HG02623 (cell line): Measurements from ENCODE around the gene IMMP2L.

Source experiments
- ATAC-seq: cut with Tn5 transposase; IDR thresholded peaks from one replicate; pipeline ENCODE4 v1.9.1; 2021; ENCODE audit warnings: moderate library complexity; ENCODE audit not compliant: unreplicated experiment

The IMMP2L gene

GRCh38 chr7:111229181-111229740, 333.0 kb downstream of the IMMP2L start:
- ATAC-seq, result no peak

- ATAC-seq, result no peak
Observed at GRCh38 chr7:111228437-111228836, 333.9 kb downstream of the IMMP2L start.

GRCh38 chr7:111226800-111227199, 335.5 kb downstream of the IMMP2L start:
- no peak for ATAC-seq

- no peak for ATAC-seq
Observed at GRCh38 chr7:111224354-111225231, 337.7 kb downstream of the IMMP2L start.

GRCh38 chr7:111223802-111224253, 338.5 kb downstream of the IMMP2L start:
- no peak for ATAC-seq

- ATAC-seq, result no peak
Observed at GRCh38 chr7:111215550-111215949, 346.7 kb downstream of the IMMP2L start.

GRCh38 chr7:111212857-111213523, 349.3 kb downstream of the IMMP2L start:
- ATAC-seq, result no peak

- no peak for ATAC-seq
Observed at GRCh38 chr7:111210996-111211395, 351.3 kb downstream of the IMMP2L start.

GRCh38 chr7:111210043-111210442, 352.2 kb downstream of the IMMP2L start:
- no peak for ATAC-seq

- no peak for ATAC-seq
Observed at GRCh38 chr7:111205251-111205650, 357.0 kb downstream of the IMMP2L start.

GRCh38 chr7:111202321-111202720, 360.0 kb downstream of the IMMP2L start:
- no peak for ATAC-seq

- no peak for ATAC-seq
Observed at GRCh38 chr7:111199643-111200042, 362.6 kb downstream of the IMMP2L start.

GRCh38 chr7:111198255-111198654, 364.0 kb downstream of the IMMP2L start:
- ATAC-seq, result no peak

- no peak for ATAC-seq
Observed at GRCh38 chr7:111196655-111197054, 365.6 kb downstream of the IMMP2L start.

GRCh38 chr7:111192614-111193413, 369.5 kb downstream of the IMMP2L start:
- no peak for ATAC-seq

GRCh38 chr7:111190804-111191203, 371.5 kb downstream of the IMMP2L start:
- ATAC-seq, result no peak

GRCh38 chr7:111184987-111185386, 377.3 kb downstream of the IMMP2L start:
- ATAC-seq, result no peak

GRCh38 chr7:111183321-111183720, 379.0 kb downstream of the IMMP2L start:
- no peak for ATAC-seq

- ATAC-seq, result no peak
Observed at GRCh38 chr7:111180338-111180737, 382.0 kb downstream of the IMMP2L start.

GRCh38 chr7:111175908-111176441, 386.3 kb downstream of the IMMP2L start:
- no peak for ATAC-seq

GRCh38 chr7:111174510-111174909, 387.8 kb downstream of the IMMP2L start:
- no peak for ATAC-seq
